ENCODE measurements around the gene GXYLT2. TPM values are rescaled to one million over a fixed set of nuclear protein-coding genes. Genes with fewer than 3 reads are reported as not detected.

The GXYLT2 gene
- total and polyA plus RNA-seq, 2 of the 13 experiments (the other 11 are each of a cell fraction or from before 2014, with no cell fraction given): 4.3 to 6.9 TPM

- TF ChIP-seq ZBTB46 (CRISPR knock-in tag; IDR thresholded peaks at IDR 0.05; ENCODE audit: borderline replicate concordance) (no peak), ZNF563 (CRISPR knock-in tag; IDR thresholded peaks at IDR 0.05) (no peak), HDAC6 (IDR thresholded peaks at IDR 0.05; ENCODE audit: low read depth, low read length) (no peak), ZNF333 (CRISPR knock-in tag; IDR thresholded peaks at IDR 0.05; ENCODE audit: borderline replicate concordance) (no peak), ATF7-NPFF (CRISPR knock-in tag; IDR thresholded peaks at IDR 0.05; ENCODE audit: low read depth) (no peak), CEBPG (CRISPR knock-in tag; IDR thresholded peaks at IDR 0.05) (peak; percentile 75), SP2 (CRISPR knock-in tag; IDR thresholded peaks at IDR 0.05) (no peak), ZBTB21 (CRISPR knock-in tag; IDR thresholded peaks at IDR 0.05) (no peak), ZNF780A (CRISPR knock-in tag; IDR thresholded peaks at IDR 0.05) (no peak), ZNF510 (CRISPR knock-in tag; IDR thresholded peaks at IDR 0.05; ENCODE audit: low read depth) (no peak), TMF1 (CRISPR knock-in tag; IDR thresholded peaks at IDR 0.05; ENCODE audit: low read depth) (no peak), SP5 (CRISPR knock-in tag; IDR thresholded peaks at IDR 0.05; ENCODE audit: borderline replicate concordance, low read depth) (peak; percentile 97), GTF3A (CRISPR knock-in tag; conservative IDR thresholded peaks at IDR 0.05) (no peak), ZNF567 (CRISPR knock-in tag; IDR thresholded peaks at IDR 0.05; ENCODE audit: borderline replicate concordance) (no peak), ZNF432 (CRISPR knock-in tag; IDR thresholded peaks at IDR 0.05; ENCODE audit: borderline replicate concordance) (no peak), STAT5B (CRISPR knock-in tag; IDR thresholded peaks at IDR 0.05) (no peak), ZNF513 (CRISPR knock-in tag; conservative IDR thresholded peaks at IDR 0.05) (no peak), ZZZ3 (CRISPR knock-in tag; IDR thresholded peaks at IDR 0.05; ENCODE audit: borderline replicate concordance) (no peak), ZNF766 (CRISPR knock-in tag; IDR thresholded peaks at IDR 0.05; ENCODE audit: borderline replicate concordance) (no peak), RFXANK (CRISPR knock-in tag; IDR thresholded peaks at IDR 0.05) (no peak), SIX1 (CRISPR knock-in tag; IDR thresholded peaks at IDR 0.05; ENCODE audit: borderline replicate concordance) (0 out of 2 replicates have a peak, but pooled peaks have one; percentile 49), MIER3 (CRISPR knock-in tag; IDR thresholded peaks at IDR 0.05; ENCODE audit: borderline replicate concordance) (peak; percentile 48; the same call in 1 of the 2 replicates), ONECUT2 (CRISPR knock-in tag; IDR thresholded peaks at IDR 0.05) (peak; percentile 62; the same call in 1 of the 2 replicates), SRF (IDR thresholded peaks at IDR 0.05; ENCODE audit: low read depth, low read length) (no peak), ZFYVE20 (CRISPR knock-in tag; IDR thresholded peaks at IDR 0.05; ENCODE audit: borderline replicate concordance, low read depth) (no peak), HDAC2 (CRISPR knock-in tag; IDR thresholded peaks at IDR 0.05) (peak; percentile 69)
- TF ChIP-seq, protein P1, sequence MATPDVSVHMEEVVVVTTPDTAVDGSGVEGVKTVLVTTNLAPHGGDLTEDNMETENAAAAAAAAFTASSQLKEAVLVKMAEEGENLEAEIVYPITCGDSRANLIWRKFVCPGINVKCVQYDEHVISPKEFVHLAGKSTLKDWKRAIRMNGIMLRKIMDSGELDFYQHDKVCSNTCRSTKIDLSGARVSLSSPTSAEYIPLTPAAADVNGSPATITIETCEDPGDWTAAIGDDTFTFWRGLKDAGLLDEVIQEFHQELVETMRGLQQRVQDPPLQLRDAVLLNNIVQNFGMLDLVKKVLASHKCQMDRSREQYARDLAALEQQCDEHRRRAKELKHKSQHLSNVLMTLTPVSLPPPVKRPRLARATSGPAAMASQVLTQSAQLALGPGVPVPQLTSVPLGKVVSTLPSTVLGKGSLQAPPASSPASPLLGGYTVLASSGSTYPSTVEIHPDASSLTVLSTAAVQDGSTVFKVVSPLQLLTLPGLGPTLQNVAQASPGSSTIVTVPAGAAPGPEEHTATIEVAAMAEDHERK (CRISPR knock-in tag; IDR thresholded peaks at IDR 0.05; ENCODE audit: low read depth): no peak
- TF ChIP-seq, protein P2, sequence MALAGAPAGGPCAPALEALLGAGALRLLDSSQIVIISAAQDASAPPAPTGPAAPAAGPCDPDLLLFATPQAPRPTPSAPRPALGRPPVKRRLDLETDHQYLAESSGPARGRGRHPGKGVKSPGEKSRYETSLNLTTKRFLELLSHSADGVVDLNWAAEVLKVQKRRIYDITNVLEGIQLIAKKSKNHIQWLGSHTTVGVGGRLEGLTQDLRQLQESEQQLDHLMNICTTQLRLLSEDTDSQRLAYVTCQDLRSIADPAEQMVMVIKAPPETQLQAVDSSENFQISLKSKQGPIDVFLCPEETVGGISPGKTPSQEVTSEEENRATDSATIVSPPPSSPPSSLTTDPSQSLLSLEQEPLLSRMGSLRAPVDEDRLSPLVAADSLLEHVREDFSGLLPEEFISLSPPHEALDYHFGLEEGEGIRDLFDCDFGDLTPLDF (CRISPR knock-in tag; IDR thresholded peaks at IDR 0.05): no peak
Observed at GRCh38 chr3:72957297-72957696, 69.5 kb downstream of the GXYLT2 start (continued).

Measured in HepG2 (cell line).